Activated T-helper 9 cell treated with anti-CD3 and anti-CD28 coated beads, Interleukin-2, amount 50 U/mL, for 16 hours (primary cell): Measurements from ENCODE around the gene AOAH.
"Not testable (repeated sequence)": the region's sequence is repeated elsewhere in the genome, so short reads cannot be mapped to it uniquely, and the experiment has no call there.

Experiments
- DNase-seq: peaks from one replicate; pipeline ENCODE4 v3.0.0-alpha.2; 2020; ENCODE audit warnings: low read depth

AOAH gene

GRCh38 chr7:36657036-36657660 is 67.1 kb downstream of the AOAH start:
- no peak for DNase-seq

DNA sequence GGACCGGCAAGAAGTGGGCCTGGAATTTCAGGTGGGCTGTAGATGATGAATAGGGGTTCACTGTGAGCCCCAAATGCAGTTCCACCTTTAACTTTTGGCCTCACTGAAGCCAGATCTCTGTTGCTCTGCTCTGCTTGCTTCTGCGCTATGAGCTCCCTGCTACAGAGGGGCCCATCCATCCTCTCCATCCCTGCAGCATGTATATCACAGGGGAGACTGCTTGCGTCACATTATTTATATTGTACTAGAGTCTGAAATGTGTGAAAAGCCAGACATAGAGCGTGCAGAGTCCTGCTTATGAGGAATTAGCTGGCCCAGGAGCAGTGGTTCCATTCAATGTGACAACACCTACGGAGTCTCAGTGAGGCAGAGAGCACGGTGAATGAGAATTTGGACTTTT is 69.9 kb downstream of the AOAH start:
- DNase-seq = no peak

GRCh38 chr7:36653663-36654355 is 70.5 kb downstream of the AOAH start:
- DNase-seq = no peak

DNA sequence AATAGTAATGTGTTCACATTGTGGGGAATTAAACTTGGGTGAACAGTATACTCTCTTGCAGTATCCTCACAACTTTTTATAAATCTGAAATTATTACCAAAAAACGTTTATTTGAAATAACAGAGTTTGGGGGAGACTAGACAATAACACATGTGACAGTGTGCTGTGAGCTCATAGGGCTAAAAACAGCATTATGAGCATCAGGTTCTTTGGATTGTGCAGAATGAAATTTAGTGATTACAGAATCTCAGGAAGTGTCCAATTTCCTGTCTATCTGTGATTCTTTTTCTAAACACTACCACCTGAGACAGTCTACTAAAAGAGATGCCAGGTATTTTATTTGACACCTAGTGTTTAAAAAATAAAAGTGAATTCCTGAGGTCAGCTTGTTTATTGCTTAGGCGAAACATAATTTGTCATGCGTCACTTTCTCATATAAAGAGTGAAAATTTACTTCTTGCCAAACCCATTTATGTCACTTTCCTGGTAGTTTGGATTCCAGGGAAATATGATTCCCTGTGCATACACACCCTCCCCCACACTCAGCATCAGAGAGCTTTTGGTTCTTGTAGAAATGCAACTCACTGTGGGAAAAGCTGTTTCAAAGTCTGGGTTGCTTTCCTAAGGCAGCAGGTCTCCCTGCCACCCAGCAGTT is 71.2 kb downstream of the AOAH start:
- DNase-seq = no peak

- no peak for DNase-seq
Observed at GRCh38 chr7:36652431-36652830, 71.9 kb downstream of the AOAH start.

DNA sequence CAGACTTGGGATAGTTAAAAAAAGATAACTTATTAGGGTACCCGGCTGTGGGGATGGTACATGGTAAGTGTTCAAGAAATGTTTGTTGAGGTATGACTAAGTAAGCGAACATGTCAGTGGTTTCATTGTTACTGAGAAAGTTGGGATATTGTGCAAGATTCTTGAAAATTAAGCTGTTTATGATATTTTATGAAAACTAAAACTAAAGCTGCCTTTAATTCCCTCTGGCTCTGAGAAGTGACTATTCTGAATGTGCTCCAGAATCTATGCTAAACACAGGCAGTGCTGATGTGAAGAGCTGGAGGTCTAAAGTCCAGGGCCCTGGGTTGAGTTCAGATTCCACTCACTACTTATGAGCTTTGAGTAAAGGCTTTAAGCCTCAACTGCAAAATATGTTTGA is 72.9 kb downstream of the AOAH start:
- no peak for DNase-seq

- no peak for DNase-seq
Observed at GRCh38 chr7:36650766-36651312, 73.5 kb downstream of the AOAH start.

- no peak for DNase-seq
Observed at GRCh38 chr7:36650320-36650719, 74.0 kb downstream of the AOAH start.

GRCh38 chr7:36649319-36649718 is 75.0 kb downstream of the AOAH start:
- DNase-seq = not testable (repeated sequence)

GRCh38 chr7:36648441-36648840 is 75.9 kb downstream of the AOAH start:
- no peak for DNase-seq

GRCh38 chr7:36644625-36645422 is 79.5 kb downstream of the AOAH start:
- no peak for DNase-seq

DNA sequence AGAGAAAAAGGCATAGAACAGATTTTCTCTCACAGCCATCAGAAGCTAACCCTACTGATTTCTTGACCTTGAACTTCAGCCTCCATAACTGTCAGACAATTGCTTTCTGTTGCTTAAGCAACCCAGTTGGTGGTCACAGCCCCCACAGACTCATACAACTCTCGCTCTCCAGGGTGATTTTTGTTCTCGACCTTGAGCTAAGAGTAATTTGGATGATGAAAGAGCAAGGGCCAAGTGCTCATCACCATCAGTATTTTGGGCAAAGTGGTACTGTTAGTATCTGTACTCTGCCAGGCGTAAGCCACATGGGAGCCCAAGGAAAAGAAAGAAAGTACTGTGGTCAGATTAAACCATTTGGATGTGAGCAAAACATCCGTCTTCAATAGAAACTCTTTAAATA is 81.9 kb downstream of the AOAH start:
- DNase-seq = no peak

DNA sequence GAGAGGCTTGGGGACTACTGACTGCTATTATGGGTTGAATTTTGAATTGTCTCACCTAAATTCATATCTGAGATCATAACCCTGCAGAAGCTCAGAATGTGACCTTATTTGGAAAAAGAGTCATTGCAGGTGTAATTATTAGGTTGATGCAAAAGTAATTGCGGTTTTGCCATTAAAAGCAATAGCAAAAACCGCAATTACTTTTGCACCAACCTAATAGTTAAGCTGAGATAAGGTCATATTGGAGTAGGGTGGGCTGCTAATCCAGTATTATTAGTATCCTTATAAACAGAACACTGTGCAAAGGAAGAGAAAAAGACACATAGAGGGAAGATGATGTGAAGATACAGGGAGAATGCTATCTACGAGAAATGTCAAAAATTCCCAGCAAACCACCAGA is 82.3 kb downstream of the AOAH start:
- no peak for DNase-seq

- DNase-seq = no peak
Observed at GRCh38 chr7:36640682-36641081, 83.6 kb downstream of the AOAH start.

- no peak for DNase-seq
Observed at GRCh38 chr7:36639826-36640225, 84.5 kb downstream of the AOAH start.

- DNase-seq = no peak
Observed at GRCh38 chr7:36638586-36639263, 85.6 kb downstream of the AOAH start.

- no peak for DNase-seq
Observed at GRCh38 chr7:36638140-36638539, 86.2 kb downstream of the AOAH start.

DNA sequence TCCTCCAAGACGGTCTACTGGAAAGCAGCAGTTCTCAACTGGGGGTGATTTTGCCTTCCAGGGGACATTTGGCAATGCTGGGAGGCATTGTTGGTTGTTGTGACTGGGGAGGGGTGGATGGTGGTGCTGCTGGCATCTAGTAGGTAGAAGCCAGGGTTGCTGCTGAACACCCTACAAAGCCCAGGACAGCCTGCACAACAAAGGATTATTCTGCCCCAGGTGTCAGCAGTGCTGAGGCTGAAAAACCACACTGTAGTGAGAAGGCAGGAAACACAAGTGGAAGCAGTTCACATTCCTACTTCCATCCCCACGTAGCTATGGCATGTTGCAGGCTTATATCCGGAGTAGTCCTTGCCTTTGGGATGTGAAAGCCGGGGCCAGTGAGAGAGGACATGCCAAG is 86.9 kb downstream of the AOAH start:
- no peak for DNase-seq

DNA sequence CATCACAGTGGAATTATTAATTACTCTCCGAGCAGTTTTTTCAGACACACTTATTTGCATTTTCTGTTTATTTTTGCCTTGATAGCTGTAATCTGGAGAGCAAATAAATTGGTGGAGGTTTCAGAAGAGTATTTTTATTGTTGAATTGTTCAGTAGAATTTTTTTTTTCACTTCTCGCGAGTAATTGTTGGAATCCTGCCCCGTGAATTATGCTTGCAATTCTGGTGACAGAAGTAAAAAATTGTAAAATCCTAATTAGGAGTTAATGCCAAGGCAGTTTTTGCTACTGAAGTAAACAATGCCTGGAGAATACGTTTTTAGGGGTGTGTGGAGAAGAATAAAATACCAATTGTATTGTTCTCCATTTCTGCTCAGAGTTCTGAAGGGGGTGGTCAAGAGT is 88.2 kb downstream of the AOAH start:
- no peak for DNase-seq

- DNase-seq = no peak
Observed at GRCh38 chr7:36635091-36635490, 89.2 kb downstream of the AOAH start.

DNA sequence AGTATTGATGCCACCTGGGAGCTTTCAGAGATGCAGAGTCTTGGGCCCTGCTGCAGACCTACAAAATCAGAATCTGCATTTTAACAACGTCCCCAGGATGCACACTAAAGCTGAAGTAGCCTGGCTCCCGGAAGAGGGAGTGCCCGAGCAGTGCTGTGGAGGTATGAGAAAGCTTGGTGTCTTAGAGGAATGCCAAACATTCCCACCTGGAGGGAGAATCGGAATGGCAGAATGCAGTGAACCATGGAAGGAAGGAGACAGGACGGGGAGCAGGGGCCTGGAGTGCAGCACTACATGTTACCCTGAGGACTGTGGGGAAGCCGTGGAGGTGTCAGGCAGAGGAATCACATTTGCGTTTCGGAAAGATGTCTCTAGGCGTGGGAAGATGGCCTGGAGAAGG is 90.9 kb downstream of the AOAH start:
- no peak for DNase-seq

- no peak for DNase-seq
Observed at GRCh38 chr7:36630112-36630650, 94.1 kb downstream of the AOAH start.
